NCI-H2107 treated with DMSO at 0.1 percent for 48 hours (cell line): ENCODE results near the gene GRID1.
"Not testable (repeated sequence)": the region's sequence is repeated elsewhere in the genome, so short reads cannot be mapped to it uniquely, and the experiment has no call there.

Source experiments
- DNase-seq: peaks from one replicate; lab custom pipeline; 2025; ENCODE audit not compliant: unreplicated experiment; lab: John Stamatoyannopoulos, UW

Gene GRID1

DNA sequence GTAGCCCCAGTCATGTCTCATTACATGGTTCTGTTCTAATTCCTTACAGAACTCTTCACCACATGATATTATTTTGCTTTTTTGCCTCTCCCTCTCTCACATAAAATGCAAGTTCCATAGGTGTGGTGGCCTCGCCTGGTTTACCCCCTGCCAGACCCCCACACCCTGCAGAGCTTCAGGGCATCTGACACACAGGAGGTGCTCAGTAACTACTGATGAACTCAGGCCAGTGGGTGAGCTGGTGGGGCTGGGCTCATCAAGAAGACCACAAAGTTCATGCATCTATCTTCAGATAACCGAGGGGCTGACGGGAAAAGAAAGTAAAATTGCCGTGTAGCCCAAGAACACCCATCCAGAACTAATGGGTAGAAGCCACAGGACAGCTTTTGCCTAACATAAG, 253.1 kb downstream of the GRID1 start:
- DNase-seq = no peak

DNA sequence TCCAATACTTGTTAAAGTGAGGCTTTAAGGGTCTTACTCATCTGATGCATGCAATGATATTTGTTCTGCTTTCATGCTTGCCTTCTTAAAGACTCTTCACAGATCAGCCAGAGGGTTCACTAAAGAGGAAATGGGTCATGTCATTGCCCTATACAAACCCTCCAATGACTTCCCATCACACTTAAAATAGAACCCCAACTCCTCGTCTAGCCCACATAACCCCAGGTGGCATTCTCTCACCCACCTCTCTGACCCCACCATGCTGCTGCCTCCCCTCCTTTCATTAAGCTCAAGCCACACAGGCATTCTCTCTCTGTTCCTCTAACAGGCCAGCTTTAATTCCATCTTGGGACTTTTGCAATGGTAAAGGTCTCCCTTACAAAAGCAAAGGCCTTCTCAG, 253.6 kb downstream of the GRID1 start:
- DNase-seq = no peak

DNA sequence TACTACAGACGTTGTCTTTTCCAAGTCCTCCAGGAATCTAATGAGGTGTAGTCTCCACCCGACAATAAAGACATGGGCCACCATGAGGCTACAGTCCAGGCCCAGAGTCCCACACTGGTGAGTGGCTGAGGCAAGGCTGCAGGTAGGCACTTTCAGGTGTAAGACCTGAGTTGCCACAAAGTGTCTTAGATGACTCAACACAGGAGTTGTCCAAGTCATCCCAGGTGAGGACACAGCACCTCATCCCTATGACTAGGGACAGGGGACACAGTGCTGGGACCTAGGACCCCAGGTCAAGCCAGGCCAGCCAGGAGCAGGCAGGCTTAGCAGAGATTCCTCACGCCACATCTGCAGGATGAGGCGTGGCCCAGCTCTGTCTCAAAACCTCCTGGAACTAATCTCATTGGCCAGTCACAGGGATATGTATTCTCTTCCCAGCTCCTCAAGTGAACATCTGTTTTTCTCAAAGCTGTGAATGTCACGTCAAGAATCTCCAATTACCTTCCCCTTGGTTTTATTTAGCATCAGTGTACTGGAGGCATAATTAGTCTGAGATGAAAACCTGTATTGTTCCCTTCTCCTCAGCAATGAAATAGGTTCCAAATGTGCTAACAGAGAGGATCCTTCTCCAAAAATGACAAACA, 254.6 kb downstream of the GRID1 start:
- no peak for DNase-seq

DNA sequence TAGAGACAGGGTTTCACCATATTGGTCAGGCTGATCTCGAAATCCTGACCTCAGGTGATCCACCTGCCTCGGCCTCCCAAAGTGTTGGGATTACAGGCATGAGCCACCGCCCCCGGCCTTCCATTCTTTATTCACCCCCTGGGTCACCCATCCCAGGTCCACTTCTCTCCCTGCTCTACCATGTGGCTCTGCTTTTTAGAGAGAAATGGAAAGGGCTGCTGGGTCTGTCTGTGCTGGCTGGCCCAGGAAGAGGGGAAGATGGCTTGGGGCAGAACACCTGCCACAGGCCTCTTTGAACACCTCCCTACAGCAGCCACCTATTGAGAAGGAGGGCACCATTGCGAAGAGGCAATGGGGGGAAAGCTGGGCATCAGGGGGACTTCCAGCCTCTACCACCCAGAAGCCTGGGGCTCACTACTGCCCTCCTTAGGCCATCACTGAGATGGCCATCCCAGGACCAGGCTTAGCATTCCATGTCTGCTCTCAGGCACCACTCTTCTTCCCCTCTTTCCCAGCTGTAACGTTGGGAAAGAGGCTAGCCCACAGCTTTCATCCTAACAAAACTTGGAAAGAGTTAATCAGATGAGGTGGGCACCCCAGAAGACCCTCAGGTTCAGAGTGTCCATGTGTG, 256.3 kb downstream of the GRID1 start:
- no peak for DNase-seq

DNA sequence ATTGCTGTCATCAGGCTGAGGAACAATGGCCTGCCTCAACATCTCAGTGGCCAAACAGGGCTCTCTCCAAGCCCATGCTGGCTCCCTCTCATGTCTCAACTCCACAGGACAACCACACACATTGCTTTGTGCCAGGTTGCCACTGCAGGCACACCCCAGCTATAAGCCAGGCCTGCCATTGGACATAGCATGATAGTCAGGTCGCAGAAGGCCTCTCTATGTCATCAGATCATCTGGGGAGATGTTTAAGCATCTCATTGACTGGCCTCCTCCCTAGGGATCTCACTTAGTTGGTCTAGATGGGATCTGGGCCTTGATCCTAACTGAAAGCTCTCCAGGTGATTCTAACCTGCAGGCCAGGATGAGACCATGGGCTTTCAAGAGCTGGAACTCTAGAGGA, 257.2 kb downstream of the GRID1 start:
- DNase-seq = no peak

DNA sequence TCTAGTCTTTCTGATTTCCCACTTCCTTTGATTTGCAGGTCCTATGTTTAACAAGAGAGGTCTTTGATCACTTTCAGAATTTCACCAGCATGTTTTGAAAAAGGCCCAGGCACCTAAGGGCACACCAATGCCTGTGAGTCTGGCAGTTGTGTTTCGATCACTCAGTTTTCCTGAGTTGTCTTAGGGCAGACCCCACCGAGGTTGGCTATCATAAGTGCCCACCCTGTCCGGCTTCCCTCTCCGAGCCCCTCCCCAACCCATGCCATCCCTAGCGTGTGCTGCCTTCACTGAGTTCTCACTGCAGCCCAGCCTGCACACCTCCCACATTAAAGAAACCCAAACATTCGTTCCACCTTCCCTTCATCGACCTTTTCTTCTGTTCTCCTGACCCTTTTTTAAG, 257.9 kb downstream of the GRID1 start:
- no peak for DNase-seq

DNA sequence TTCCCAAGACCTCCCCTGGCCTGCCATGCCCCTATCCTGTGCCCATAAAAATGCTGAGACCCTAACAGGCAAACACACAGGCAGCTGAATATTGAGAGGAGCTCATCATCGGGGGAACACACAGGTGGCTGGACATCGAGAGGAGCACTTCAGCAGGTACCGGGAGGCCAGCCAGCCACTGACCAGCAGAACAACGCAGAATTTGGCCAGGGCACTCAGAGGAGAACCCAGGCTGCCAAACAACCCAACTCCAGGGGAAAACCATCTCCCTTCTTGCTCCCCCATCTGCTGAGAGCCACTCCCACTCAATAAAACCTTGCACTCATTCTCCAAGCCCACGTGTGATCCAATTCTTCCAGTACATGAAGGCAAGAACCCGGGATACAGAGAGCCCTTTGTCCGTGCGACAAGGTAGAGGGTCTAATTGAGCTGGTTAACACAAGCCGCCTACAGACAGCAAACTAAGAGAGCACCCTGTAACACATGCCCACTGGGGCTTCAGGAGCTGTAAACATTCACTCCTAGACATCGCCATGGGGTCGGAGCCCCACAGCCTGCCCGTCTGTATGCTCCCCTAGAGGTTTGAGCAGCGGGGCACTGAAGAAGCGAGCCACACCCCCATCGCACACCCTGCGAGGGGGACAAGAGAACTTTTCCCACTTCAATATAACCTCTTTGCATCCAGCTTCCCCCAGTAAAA, 258.8 kb downstream of the GRID1 start:
- not testable (repeated sequence) for DNase-seq

DNA sequence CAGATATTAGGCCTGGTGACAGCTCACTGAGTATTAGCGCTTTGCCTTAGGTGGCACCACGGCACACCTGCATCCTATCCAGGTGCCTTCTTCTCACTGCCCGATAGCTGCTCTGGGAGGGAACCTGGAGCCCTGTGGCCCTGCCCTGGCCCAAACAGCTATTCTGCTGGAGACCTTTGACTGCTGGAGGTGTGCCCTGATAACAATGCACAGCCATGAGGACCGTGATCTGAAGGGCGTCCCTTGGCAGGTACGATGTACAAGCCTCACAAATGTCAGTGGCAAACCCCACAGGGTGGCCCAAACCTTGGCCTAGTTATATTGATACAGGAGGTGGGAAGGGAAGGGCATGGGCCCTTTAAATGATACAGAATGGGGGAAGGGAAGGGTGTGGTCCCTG, 259.5 kb downstream of the GRID1 start:
- DNase-seq = no peak

DNA sequence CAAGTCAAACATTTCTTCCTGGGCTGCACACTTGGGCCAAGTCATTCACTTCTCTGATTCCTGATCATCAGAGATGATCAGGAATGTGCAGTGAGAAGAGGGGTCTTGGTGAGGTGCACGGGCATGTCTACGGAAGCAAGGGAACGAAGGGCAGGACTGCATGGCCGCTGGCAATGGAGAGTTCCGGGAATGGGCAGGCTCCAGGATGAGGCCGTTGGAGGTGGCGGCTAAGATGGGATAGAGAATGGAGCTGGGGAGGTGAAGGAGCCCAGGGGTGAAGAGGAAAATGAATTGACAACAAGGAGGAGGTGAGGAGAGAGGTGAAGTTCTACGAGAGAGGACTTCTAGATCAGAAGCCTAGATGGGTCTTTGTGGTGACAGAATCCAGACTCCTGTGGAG, 260.0 kb downstream of the GRID1 start:
- DNase-seq = no peak

DNA sequence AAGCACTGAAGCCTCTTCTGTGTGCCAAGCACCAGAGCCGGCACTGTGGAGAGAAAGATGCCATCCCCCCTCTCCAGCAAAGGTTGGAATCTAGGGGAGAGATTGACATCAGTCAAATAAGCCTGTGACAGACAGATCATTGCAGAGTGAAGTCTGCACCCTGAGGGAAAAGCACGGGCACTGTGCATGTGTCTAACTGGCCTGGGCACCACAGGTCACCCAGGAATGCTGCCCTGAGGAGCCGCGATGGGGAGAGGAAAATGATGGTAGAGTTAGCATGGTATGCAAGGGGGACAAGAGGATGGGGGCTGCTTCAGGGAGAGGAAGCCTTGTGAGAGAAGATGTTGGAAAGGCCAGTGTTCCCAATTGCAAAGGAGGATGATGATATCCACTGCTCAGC, 261.0 kb downstream of the GRID1 start:
- DNase-seq = no peak

DNA sequence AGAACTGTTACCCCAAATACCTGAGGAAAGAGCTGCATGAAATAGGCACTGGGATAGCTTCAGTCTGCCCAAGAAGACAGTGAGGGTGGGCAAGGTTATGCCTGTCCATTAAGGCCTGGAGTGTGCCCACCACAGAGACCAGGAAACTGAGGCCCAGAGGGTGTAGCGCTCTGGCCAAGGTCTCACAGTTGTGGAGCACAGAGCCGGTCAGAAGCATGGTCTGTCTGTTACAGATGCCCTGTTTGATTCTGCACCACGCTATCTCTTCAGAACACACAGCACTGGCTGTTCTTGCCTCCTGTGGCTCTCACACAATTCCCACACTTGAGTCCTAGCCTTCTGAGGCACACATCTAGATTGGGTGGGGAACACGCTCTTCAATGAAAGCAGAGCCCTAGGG, 261.4 kb downstream of the GRID1 start:
- no peak for DNase-seq

DNA sequence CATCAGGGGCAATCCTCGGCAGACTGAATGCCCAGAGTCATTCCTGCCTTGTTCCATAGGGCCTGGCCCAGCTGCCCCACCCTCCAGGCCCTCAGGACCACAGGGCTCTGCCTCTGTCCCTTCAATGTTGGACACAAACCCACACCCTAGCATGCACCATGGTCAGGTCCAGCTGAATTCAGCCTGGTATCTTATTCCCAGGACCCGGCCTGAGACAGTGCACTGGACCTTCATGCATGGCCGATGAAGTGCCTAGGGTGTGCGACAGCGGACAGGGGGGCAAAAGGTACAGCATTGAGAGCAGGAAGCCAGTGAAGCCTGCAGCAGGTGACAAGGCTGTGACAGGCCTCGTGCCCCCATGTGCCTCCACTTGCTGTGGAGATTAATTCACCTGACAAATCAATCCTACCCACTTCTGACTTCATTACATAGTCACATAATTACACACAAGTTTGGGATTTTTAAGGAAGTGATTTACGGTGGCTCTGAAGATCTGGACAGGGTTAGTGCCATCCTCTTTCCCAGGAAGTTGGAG, 261.9 kb downstream of the GRID1 start:
- DNase-seq = no peak

DNA sequence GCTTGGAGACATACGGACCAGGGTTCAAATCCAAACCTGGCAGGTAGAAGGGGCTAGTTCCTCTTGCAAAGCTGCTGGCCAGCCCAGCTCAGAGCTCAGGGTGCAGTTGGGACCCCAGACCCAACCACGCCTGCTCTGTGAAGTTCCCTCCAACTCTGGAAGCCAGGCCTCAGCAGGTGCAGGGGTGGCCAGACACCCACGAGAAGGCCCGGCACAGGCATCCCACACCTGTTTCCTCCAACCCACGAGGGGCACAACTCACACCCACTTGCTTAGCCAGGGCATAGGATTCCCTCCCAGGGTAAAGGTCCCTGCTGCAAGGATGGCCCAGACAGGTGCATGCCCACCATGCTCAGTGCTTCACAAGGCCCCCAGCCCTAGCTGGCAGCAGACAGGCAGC, 262.4 kb downstream of the GRID1 start:
- no peak for DNase-seq

DNA sequence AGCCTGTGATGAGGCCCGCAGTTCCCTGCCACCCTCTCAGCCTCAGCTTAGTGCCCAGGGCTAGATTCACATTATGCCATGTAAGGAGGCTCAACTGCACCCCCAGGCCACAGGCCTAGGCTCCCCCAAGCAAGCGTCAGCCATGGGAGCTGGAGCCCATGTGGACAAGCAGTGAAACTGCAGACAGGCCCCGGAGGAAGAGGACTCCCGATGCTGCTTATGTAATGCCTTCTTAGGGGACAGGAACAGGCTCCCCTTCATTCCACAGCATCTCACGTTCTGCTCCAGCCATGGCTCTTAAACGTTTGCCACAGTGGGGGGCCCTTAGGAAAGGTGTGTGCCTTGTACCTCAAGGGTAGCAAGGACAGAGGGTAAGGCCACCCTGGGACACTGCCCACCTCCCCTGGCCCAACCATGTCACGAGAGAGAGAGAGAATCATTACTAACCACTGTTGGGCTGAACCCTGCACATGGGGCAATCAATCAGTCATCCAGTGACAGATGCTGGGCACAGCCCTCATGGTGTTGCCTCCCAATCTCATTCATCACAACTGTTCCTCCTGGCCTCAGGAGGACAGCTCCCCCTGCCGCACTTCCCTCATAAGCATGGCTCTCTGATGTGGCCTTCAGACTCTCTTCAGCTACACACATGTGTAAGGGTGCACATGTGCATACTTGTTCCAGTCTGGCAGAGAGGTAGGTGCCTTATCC, 263.0 kb downstream of the GRID1 start:
- no peak for DNase-seq

DNA sequence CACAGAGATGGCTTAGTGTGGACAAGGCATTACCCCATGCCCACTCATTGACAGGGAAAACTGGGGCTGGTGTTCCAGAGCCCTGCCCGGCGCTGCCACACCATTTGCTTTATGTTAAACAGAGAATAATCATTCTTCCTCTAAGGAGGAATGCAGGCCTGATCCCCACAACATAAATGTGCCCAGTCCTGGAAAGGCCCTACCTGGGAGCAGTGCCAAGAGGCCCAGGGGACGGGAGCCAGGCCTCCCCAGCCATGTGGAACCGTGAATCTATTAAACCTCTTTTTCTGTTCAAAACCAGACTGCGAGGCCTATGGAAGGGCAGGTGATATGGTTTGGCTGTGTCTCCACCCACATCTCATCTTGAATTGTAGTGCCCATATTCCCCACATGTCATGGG, 264.1 kb downstream of the GRID1 start:
- no peak for DNase-seq

DNA sequence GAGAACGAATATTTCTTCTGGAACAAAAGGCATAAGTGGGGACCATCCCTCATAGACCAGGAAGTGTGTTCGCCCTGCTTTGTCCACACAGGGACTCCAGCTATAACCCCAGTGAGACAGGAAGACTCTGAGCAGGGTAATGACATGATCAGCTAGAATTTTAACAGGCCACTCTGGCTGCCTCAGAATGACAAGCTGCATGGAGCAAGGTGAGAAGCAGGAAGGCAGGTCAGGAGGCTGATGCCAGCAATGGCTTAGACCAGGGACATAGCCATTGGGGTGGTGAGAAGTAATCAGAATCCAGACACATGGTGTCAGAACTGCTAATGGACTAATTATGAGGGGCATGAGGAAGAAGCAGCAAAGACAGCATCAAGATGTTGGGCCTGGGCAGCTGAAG, 264.6 kb downstream of the GRID1 start:
- DNase-seq = no peak

DNA sequence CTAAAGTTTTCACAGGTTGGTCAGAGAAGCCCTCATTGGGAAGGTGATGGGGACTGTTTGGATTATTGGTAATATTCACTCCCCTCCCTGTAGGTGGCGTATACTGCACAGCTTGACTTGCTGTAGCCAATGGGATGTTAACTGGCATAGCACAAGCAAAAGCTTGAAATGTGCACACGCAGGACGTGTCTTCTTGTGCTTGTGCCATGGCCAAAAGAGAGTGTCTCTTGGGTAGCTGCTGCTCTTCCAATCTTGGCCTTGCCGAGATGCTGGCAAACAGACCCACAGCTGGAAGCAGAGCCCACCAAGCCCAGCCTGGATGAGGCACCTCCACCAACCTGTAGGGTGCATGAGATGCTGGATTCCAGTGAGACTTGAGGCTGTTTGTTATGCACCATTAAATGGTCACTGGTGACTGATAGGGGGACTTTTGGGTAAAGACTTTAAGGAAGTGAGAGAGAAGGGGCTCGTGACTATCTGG, 266.0 kb downstream of the GRID1 start:
- peak; percentile 38 for DNase-seq

DNA sequence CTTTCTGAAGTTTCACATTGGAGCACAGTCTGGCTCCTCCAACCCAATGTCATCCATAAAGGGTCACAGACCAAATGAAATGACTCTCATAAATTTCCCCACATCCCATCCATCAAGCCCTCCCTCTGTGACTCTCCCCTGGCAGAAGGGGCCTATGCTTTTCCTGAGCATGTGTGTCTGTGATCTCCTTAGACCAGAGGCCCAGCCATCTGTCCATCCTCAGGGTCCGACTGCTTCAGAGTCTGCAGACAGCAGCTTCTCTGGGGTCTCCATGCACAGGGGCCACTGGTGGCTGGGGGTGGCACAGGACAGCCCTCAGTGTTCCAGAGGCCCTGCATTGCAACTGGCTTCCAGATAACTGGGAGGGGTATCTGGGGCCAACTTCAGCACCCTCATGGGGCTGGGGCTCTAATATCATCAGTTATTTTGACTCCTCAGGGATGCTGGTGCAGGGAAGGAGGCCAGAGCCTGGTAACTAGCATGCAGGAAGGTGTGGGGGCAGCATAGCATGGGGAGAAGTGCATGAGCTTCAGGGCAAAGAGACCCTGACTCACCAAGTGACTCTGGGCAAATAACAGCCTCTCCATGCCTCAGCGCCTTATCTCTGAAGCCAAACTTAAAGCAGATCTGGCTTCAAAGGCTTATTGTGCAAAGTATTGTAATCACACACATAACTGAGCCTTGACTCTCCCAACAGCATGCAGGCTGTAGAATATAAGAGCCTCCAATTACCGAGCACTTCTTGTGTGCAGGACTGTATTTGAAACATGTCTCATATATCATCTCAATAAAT, 266.9 kb downstream of the GRID1 start:
- DNase-seq = no peak

DNA sequence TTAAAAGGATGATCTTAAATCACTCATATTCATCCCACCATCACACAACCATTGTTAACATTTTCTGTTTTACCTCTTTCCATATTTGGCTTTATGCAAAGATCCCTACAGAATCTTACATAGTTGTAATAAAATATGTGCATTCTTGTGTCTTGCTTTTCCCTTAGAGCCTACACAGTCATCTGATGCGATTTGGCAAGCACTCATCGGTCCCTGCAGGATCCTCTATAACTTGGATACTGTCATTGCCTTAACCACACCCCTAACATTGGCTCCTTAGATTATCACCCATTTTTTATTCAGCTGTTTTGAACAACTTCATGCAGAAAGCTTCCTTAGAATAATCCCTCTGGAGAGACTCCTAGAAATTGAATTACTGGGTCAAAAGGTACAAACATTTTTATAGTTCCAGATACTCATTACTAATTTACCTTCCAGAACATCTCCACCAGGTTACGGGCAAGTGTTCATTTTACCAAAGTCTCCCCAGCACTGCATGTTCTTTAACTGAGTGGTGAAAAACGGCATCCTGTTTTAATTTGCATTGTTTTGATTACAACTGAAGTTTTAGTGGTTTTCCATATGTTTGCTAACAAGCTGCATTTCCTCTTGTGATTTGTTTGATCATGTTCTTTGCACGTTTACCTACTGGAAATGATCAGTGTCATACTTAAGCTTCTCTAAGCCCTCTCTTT, 268.3 kb downstream of the GRID1 start:
- DNase-seq = no peak

DNA sequence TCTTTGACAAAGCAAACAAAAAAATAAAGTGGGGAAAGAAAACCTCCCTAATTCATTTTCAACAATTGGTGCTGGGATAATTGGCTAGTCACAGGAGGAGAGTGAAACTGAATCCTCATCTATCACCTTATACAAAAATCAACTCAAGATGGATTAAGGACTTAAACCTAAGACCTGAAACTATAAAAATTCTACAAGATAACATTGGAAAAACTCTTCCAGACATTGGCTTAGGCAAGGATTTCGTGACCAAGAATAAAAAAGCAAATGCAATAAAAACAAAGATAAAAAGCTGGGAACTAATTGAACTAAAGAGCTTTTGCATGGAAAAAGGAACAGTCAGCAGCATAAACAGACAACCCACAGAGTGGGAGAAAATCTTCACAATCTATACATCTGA, 271.5 kb downstream of the GRID1 start:
- DNase-seq = not testable (repeated sequence)
